DMS153 treated with DMSO at 0.1 percent for 48 hours (cell line): Measurements from ENCODE around the gene DBR1.

Source experiments
- DNase-seq: peaks from one replicate; lab custom pipeline; 2025; ENCODE audit not compliant: unreplicated experiment; lab: John Stamatoyannopoulos, UW

DBR1 gene

GRCh38 chr3:138124706-138125355, 49.9 kb downstream of the DBR1 start:
- DNase-seq, result no peak

GRCh38 chr3:138124188-138124587, 50.5 kb downstream of the DBR1 start:
- no peak for DNase-seq

- no peak for DNase-seq
These were observed 55.3 kb downstream of the DBR1 start for GRCh38 chr3:138119423-138119766.

- DNase-seq, result peak; percentile 46
These were observed 55.9 kb downstream of the DBR1 start for GRCh38 chr3:138118612-138119422.

GRCh38 chr3:138114988-138115971, 59.4 kb downstream of the DBR1 start, which contains the start of gene DZIP1L:
Gene DZIP1L, minus strand, starts transcription at chr3:138115608. Its CDS starts 11,637 bp downstream, at chr3:138103971.
- peak; percentile 39 for DNase-seq

- no peak for DNase-seq
These were observed 60.2 kb downstream of the DBR1 start for GRCh38 chr3:138114431-138114918.

GRCh38 chr3:138113326-138113725, 61.4 kb downstream of the DBR1 start:
- no peak for DNase-seq

GRCh38 chr3:138112362-138112761, 62.4 kb downstream of the DBR1 start:
- no peak for DNase-seq
